OCI-LY7 (cell line): ENCODE measurements around the gene AP3B2. TPM values are rescaled to one million over a fixed set of nuclear protein-coding genes. Genes with fewer than 3 reads are reported as not detected.

Source experiments
- BruUV-seq: library from RNA; stranded (reverse); fragments of 400-500 nt; replicated peaks from 2 replicates; lab custom pipeline; 2021; lab: Mats Ljungman, UMichigan
- CTCF ChIA-PET: fragments of 300-600 bp; sonication (Branson Sonifier 250); formaldehyde crosslinking; loops from one replicate; lab custom pipeline; 2022; ENCODE audit warnings: antibody characterized with exemption; ENCODE audit not compliant: unreplicated experiment; lab: Charles Lee
- POLR2A ChIA-PET: fragments of 300-600 bp; sonication (Branson Sonifier 250); formaldehyde crosslinking; loops from one replicate; lab custom pipeline; 2022; ENCODE audit warnings: antibody characterized with exemption; lab: Charles Lee
- DNase-seq: peaks from one replicate; pipeline ENCODE4 v3.0.0-alpha.2; 2015; ENCODE audit warnings: low spot score
- H2AFZ ChIP-seq: fragments of 200-600 bp; sonication (generic), shearing (Covaris generic); 2 replicates; pipeline ENCODE4 v1.6.1; 2014; ENCODE audit warnings: mild to moderate bottlenecking, antibody characterized with exemption, low read length, moderate library complexity
- H3K27ac ChIP-seq: fragments of 200-600 bp; sonication (generic); 2 replicates; pipeline ENCODE4 v1.5.1; 2014; ENCODE audit warnings: mixed run types, low read depth, mild to moderate bottlenecking, moderate library complexity, low read length, inconsistent platforms; ENCODE audit not compliant: poor library complexity, severe bottlenecking
- H3K36me3 ChIP-seq: fragments of 200-600 bp; sonication (generic); 2 replicates; pipeline ENCODE4 v1.6.1; 2014; ENCODE audit warnings: mild to moderate bottlenecking, antibody characterized with exemption, low read length, moderate library complexity, mixed read lengths; ENCODE audit not compliant: insufficient read depth
- H3K4me1 ChIP-seq: fragments of 200-600 bp; sonication (generic); 2 replicates; pipeline ENCODE4 v1.5.1; 2014; ENCODE audit warnings: mild to moderate bottlenecking, low read length; ENCODE audit not compliant: insufficient read depth, poor library complexity, severe bottlenecking
- H3K4me2 ChIP-seq: fragments of 200-600 bp; sonication (generic); 2 replicates; pipeline ENCODE4 v1.6.1; 2014; ENCODE audit warnings: mild to moderate bottlenecking, low read length
- H3K4me3 ChIP-seq: fragments of 200-600 bp; sonication (generic); 2 replicates; pipeline ENCODE4 v1.5.1; 2014; ENCODE audit warnings: mild to moderate bottlenecking, low read depth, low read length; ENCODE audit not compliant: poor library complexity, severe bottlenecking
- H3K79me2 ChIP-seq: fragments of 200-600 bp; sonication (generic); 2 replicates; pipeline ENCODE4 v1.6.1; 2016; ENCODE audit warnings: low read depth, mild to moderate bottlenecking, low read length, moderate library complexity, mixed read lengths; ENCODE audit not compliant: insufficient read depth
- H3K9me2 ChIP-seq: fragments of 200-600 bp; sonication (generic); 2 replicates; pipeline ENCODE4 v1.6.1; 2016; ENCODE audit warnings: mild to moderate bottlenecking, low read length, mixed read lengths; ENCODE audit not compliant: insufficient read depth
- H3K9me3 ChIP-seq: fragments of 200-600 bp; sonication (generic); 2 replicates; pipeline ENCODE4 v1.6.1; 2014; ENCODE audit warnings: mild to moderate bottlenecking, mixed run types, low read length, mixed read lengths
- H4K20me1 ChIP-seq: fragments of 200-600 bp; sonication (generic); 2 replicates; pipeline ENCODE4 v1.6.1; 2014; ENCODE audit warnings: mild to moderate bottlenecking, antibody characterized with exemption, low read length, moderate library complexity, mixed read lengths; ENCODE audit not compliant: insufficient read depth
- EZH2phosphoT487 ChIP-seq: fragments of 200-600 bp; sonication (generic); IDR thresholded peaks from 2 replicates; pipeline ENCODE4 v1.6.1; 2018; ENCODE audit warnings: low read depth, borderline replicate concordance, mild to moderate bottlenecking, mixed run types, antibody characterized with exemption, low read length, moderate library complexity, mixed read lengths
- intact Hi-C: fragments of 100-400 bp; cut with micrococcal nuclease; formaldehyde crosslinking; loops from one replicate; pipeline ENCODE4 v1.10.0; 2022; ENCODE audit not compliant: unreplicated experiment
- total RNA-seq, 2 experiments: library from RNA; depleted of rRNA in 1 of 2; stranded (reverse); fragments of >200 nt in 1 of 2; shearing (Covaris generic) in 1 of 2; gene quantifications; 2 replicates each; pipeline ENCODE4 v1.2.3, GENCODE V29; 2014 to 2022
- TF ChIP-seq, protein P1 (sequence below): fragments of 200-600 bp; sonication (generic); conservative IDR thresholded peaks from 2 replicates; pipeline ENCODE4 v1.5.1; 2014; ENCODE audit warnings: mild to moderate bottlenecking, antibody characterized with exemption, low read length, moderate library complexity, mixed read lengths

AP3B2 gene
- total RNA-seq, 2 experiments from 2014 or later = 0.13 TPM; not detected in 1

DNA sequence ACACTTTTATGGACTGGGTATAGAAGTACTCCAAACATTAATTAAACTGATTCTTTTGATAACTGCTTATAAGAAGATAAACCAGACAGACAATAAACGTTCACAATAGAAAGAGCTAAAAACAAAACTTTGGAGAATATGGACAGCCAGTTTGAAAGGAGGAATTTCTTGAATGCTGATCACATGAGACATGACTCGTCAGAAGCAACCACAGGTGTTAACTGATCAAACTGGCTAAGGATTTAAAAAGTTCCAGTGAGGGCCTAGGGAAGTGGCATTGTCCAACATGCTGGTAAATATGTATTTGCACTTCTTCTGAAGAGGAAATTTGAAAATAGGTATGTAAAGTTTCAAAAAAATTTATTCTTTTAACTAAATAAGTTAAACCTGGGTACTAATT, 29.4 kb upstream of the AP3B2 start:
- H3K4me1 ChIP-seq = no peaks in the 10 kb centered on the region
- BruUV-seq = no TSS peak
- ChIA-PET POLR2A (no interaction called here), CTCF (no interaction called here)
- H3K4me3 ChIP-seq = no peak overlapping the region
- TF ChIP-seq, protein P1, sequence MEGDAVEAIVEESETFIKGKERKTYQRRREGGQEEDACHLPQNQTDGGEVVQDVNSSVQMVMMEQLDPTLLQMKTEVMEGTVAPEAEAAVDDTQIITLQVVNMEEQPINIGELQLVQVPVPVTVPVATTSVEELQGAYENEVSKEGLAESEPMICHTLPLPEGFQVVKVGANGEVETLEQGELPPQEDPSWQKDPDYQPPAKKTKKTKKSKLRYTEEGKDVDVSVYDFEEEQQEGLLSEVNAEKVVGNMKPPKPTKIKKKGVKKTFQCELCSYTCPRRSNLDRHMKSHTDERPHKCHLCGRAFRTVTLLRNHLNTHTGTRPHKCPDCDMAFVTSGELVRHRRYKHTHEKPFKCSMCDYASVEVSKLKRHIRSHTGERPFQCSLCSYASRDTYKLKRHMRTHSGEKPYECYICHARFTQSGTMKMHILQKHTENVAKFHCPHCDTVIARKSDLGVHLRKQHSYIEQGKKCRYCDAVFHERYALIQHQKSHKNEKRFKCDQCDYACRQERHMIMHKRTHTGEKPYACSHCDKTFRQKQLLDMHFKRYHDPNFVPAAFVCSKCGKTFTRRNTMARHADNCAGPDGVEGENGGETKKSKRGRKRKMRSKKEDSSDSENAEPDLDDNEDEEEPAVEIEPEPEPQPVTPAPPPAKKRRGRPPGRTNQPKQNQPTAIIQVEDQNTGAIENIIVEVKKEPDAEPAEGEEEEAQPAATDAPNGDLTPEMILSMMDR = no peak
- TF ChIP-seq EZH2phosphoT487 = no peak
- H2AFZ ChIP-seq = no peak overlapping the region
- peaks cover 6% of the 10 kb centered on the region; the same call in 1 of the 2 replicates for H3K36me3 ChIP-seq
- no peak overlapping the region for H3K27ac ChIP-seq
- no peaks in the 10 kb centered on the region for H3K9me2 ChIP-seq
- intact Hi-C loops = no loop called here
- H3K9me3 ChIP-seq = no peaks in the 10 kb centered on the region
- no peak for DNase-seq
- H3K79me2 ChIP-seq = no peaks in the 10 kb centered on the region
- no peak overlapping the region for H3K4me2 ChIP-seq
- no peaks in the 10 kb centered on the region for H4K20me1 ChIP-seq

DNA sequence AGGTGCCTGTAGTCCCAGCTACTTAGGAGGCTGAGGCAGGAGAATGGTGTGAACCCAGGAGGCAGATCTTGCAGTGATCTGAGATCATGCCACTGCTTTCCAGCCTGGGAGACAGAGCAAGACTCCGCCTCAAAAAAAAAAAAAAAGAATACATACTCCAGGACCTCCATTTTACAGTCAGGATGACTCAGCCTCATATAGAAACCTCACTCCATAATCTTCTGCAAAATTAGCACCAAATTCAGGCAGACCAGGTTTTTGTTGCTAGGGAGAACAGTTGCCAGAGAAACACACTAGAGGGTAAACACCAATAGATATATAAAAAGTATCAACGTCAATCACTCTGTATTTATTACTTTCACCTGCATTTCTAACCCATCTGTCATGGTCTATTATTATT, 28.3 kb upstream of the AP3B2 start:
- Histone ChIP-seq H3K9me3 (no peaks in the 10 kb centered on the region), H2AFZ (no peak overlapping the region), H3K79me2 (no peaks in the 10 kb centered on the region), H3K4me2 (no peak overlapping the region), H3K27ac (no peak overlapping the region), H3K9me2 (no peaks in the 10 kb centered on the region), H3K4me3 (no peak overlapping the region), H3K36me3 (peaks cover 6% of the 10 kb centered on the region; the same call in 1 of the 2 replicates), H3K4me1 (no peaks in the 10 kb centered on the region), H4K20me1 (no peaks in the 10 kb centered on the region)
- no peak for DNase-seq
- POLR2A ChIA-PET = no interaction called here
- CTCF ChIA-PET = no interaction called here
- BruUV-seq = no TSS peak
- TF ChIP-seq EZH2phosphoT487 = no peak
- TF ChIP-seq, protein P1 = no peak
- intact Hi-C loops = no loop called here

DNA sequence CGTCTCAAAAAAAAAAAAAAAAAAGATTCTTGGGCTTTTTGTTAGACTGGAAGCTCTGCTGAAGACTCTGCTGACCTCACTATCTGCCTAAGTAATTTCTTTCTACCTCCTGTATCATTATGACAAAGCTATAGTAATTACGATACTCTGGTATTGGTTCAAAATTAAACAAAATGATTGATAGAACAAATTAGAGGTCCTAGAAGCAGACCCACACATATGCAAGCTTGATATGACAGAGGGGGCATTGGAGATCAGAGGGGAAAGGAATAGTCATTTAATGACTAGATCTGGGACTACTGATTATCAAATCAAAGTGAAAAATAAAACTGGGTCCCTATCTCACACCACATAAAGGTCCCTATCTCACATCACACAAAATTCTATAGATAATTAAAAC, 21.9 kb upstream of the AP3B2 start:
- intact Hi-C loops = no loop called here
- no peaks in the 10 kb centered on the region for H3K9me3 ChIP-seq
- no peak overlapping the region for H2AFZ ChIP-seq
- no peak overlapping the region for H3K4me3 ChIP-seq
- H3K36me3 ChIP-seq = peaks cover 9% of the 10 kb centered on the region
- H3K4me2 ChIP-seq = no peak overlapping the region
- H3K4me1 ChIP-seq = no peaks in the 10 kb centered on the region
- no peak overlapping the region for H3K27ac ChIP-seq
- ChIA-PET POLR2A (interaction anchor here (0.7 to 1.9 kb wide), 2 partner anchors 19 to 142 kb away, joined by 3 to 8 read pairs; no protein-coding TSS in a partner anchor), CTCF (no interaction called here)
- no TSS peak for BruUV-seq
- TF ChIP-seq, protein P1 = no peak
- H3K9me2 ChIP-seq = no peaks in the 10 kb centered on the region
- no peak for DNase-seq
- no peaks in the 10 kb centered on the region for H4K20me1 ChIP-seq
- H3K79me2 ChIP-seq = no peaks in the 10 kb centered on the region
